GM06990 (cell line): ENCODE measurements around the gene KCMF1.

Experiments used
- DNase-seq: peaks from one replicate; pipeline ENCODE4 v3.0.0-alpha.2; 2011; ENCODE audit not compliant: insufficient read length; ENCODE audit errors: extremely low read depth
- H3K27me3 ChIP-seq: replicated peaks from 2 replicates; pipeline ENCODE4 v1.6.0; 2011; ENCODE audit warnings: low read length; ENCODE audit not compliant: control insufficient read depth, insufficient read depth
- H3K36me3 ChIP-seq: 2 replicates; pipeline ENCODE4 v1.5.1; 2011; ENCODE audit warnings: low read length; ENCODE audit not compliant: control insufficient read depth, insufficient read depth
- H3K4me3 ChIP-seq: replicated peaks from 2 replicates; pipeline ENCODE4 v1.5.1; 2011; ENCODE audit warnings: low read depth, mild to moderate bottlenecking, control low read depth, low read length
- TF ChIP-seq, protein P1 (sequence below): IDR thresholded peaks from 2 replicates; pipeline ENCODE4 v1.5.1; 2011; ENCODE audit warnings: low read length, control low read depth, mild to moderate bottlenecking, inconsistent platforms; ENCODE audit not compliant: insufficient read depth, poor library complexity, severe bottlenecking

The KCMF1 gene

DNA sequence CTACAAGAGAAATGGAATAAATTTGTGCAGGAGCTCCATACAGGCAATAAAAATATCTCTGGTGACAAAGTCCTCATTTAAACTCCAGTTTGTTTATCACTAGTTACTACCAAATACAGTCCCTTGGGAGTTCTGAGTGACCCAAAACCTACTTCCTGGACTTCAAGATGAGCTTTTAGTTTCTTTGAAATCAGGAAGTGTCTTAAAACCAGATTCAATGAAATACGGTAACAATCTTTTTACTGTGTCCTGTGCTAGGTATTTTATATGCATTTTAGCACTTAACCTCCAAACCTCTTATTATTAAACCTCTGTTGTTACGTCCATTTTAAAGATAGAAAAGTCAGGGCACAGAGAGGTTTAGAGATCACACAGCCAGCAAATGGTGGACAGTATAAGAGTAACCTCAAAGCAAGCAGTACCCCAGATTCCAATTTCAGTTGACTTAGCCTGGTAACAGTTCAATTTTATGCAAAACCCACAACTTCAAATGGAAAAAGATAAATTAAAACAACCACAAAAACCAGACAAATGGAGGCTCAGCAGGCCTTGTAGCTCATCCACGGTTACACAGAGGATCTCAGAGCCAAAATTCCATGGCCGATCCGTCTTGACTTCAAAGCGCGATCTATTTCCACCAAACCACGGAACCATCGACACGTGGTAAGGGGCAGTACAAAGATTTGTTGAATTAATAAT lies 1.3 kb upstream of the KCMF1 start:
- peak; percentile 31 for DNase-seq
- H3K4me3 ChIP-seq: peak overlapping the region; percentile 92
- TF ChIP-seq, protein P1, sequence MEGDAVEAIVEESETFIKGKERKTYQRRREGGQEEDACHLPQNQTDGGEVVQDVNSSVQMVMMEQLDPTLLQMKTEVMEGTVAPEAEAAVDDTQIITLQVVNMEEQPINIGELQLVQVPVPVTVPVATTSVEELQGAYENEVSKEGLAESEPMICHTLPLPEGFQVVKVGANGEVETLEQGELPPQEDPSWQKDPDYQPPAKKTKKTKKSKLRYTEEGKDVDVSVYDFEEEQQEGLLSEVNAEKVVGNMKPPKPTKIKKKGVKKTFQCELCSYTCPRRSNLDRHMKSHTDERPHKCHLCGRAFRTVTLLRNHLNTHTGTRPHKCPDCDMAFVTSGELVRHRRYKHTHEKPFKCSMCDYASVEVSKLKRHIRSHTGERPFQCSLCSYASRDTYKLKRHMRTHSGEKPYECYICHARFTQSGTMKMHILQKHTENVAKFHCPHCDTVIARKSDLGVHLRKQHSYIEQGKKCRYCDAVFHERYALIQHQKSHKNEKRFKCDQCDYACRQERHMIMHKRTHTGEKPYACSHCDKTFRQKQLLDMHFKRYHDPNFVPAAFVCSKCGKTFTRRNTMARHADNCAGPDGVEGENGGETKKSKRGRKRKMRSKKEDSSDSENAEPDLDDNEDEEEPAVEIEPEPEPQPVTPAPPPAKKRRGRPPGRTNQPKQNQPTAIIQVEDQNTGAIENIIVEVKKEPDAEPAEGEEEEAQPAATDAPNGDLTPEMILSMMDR: no peak
- H3K27me3 ChIP-seq: no peaks in the 10 kb centered on the region
- H3K36me3 ChIP-seq: peaks cover 5% of the 10 kb centered on the region

DNA sequence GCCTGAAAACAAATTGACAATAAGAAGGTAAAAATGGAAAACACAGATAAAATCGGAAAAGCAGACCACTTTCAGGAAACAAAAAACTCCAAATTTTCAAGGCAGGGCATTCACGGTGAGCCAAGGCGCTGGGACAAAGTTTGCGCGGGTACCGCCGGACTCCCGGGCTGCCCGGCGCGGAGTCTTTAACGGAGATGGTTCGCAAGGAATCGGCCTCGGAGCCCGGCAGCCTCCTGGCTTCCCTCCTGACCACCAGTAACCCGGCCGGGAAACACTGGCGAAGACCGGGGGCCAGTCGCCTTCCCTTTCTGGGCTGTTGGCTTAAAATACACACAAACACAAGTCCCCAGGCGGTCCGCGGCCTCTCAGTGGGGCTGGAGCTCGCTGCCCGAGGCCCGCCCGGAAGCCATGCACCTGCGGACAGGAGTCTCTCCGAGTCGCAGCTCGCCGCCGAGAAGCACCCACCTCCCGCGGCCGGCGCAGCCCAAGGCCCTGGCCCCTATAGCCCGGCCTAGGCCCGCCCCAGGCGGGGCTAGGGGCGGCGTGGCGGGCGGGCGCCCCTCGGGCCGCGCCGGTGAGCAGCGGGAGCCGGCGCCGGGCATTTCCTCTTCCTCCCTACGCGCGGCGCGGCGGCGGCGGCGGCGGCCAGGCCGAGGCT lies 622 bp upstream of the KCMF1 start:
- TF ChIP-seq, protein P1: no peak
- DNase-seq: peak; percentile 81
- H3K27me3 ChIP-seq: no peaks in the 10 kb centered on the region
- peak overlapping the region; percentile 92 for H3K4me3 ChIP-seq
- peaks cover 3% of the 10 kb centered on the region for H3K36me3 ChIP-seq

DNA sequence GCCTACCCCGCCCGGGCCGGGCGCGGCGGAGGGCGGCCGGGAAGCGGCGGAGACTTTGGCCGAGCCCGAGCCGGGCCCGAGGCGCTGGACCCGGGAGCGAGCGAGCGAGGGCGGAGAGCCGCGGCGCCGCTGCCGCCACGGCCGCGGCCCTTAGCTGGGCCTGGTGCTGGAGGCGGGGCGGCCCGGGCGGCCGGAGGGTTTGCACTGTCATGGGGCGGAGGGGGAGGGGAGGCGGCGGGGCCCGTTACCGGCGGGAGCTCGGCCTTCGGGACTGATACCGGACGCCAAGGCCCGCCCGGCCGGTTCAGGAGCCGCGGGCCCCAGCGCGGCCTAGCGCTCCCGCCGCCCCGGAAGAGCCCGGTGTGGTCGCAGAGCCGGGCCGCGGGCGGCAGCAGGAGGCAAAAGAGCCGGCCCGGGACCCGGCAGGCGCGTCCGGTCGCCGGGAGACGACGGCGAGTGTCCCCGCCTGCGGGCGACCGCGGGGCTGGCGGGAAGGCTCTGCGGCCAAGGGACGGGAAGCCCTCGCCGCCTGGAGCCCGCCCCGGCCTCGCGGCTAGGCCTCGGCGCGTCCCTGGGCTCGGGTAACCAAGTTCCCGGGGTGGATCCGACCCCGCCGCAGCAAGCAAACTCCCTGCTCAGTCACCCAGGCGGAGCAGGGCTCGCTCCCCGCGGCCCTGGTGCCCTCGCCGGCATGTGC lies 697 bp downstream of the KCMF1 start:
- Histone ChIP-seq H3K36me3 (peaks cover 3% of the 10 kb centered on the region), H3K4me3 (peak overlapping the region; percentile 92), H3K27me3 (no peaks in the 10 kb centered on the region)
- TF ChIP-seq, protein P1: no peak
- peak; percentile 79 for DNase-seq

DNA sequence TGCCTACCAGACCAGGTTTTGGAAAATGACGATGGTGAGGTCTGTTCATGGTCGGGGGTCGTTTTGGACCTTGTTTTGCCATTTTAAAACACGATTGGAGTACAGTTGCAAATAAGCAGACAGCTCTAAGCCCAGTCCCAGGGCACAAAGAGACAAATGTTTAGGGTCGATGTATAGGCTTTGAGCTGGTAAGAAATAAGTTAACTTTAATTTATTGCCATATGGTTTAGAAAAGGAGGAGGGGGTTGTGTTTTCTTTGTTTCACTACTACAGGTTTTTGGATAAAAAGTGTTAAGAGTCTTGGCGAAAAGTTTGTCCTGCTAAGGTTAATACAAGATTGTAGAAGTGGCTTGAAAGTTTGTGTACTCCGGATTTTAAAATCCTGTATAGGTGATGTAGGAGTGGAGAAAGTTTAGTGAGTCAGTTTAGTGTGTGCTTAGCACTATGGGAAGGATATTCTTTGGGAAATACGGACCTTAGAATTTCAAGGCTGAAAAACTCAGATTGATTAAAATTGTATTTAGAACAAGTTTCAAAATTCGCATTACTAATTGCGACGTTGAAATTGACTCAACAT lies 1.3 kb downstream of the KCMF1 start:
- Histone ChIP-seq H3K4me3 (peak overlapping the region; percentile 92), H3K27me3 (no peaks in the 10 kb centered on the region), H3K36me3 (no peaks in the 10 kb centered on the region)
- no peak for DNase-seq
- TF ChIP-seq, protein P1: no peak

DNA sequence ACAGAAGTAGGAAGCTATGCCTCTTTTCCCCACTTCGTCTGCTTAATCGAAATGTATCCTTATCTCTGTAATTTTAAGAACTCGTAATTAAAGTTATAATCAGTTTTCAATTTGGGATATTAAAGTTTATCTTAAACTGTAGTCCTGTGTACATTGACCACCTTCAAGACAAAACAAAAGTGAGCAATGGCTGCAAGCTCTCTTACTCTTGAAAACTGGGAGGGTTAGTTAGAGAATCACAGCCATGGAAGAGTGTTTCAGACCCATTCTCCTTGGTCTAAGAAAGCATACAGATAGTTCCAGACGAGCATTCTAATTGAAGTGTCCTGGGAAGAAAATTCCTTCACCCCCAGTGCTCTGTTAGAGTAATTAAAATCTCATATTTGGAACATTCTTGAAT lies 2.0 kb downstream of the KCMF1 start:
- Histone ChIP-seq H3K4me3 (peak overlapping the region; percentile 92), H3K27me3 (no peaks in the 10 kb centered on the region), H3K36me3 (no peaks in the 10 kb centered on the region)
- DNase-seq: no peak
- TF ChIP-seq, protein P1: no peak
